Parathyroid adenoma (tissue), 2 donors: ENCODE results near the gene PALLD.

Experiments used
- H2AFZ ChIP-seq: fragments of 300-600 bp; sonication (generic); one replicate; pipeline ENCODE4 v1.7.0; 2017; ENCODE audit warnings: antibody characterized with exemption, mild to moderate bottlenecking
- H3K27ac ChIP-seq: fragments of 300-600 bp; sonication (generic); one replicate; pipeline ENCODE4 v1.7.0; 2017
- H3K27me3 ChIP-seq: fragments of 300-600 bp; sonication (generic); one replicate; pipeline ENCODE4 v1.7.0; 2017; ENCODE audit warnings: low read length; ENCODE audit not compliant: control insufficient read depth, insufficient read depth
- H3K36me3 ChIP-seq: fragments of 300-600 bp; sonication (generic); one replicate; pipeline ENCODE4 v1.7.0; 2017; ENCODE audit warnings: low read length; ENCODE audit not compliant: control insufficient read depth, insufficient read depth
- H3K4me1 ChIP-seq: fragments of 300-600 bp; sonication (generic); one replicate; pipeline ENCODE4 v1.7.0; 2017; ENCODE audit warnings: control low read depth
- H3K4me2 ChIP-seq: fragments of 300-600 bp; sonication (generic); one replicate; pipeline ENCODE4 v1.7.0; 2017; ENCODE audit warnings: low read length
- H3K4me3 ChIP-seq: fragments of 300-600 bp; sonication (generic); one replicate; pipeline ENCODE4 v1.7.0; 2017; ENCODE audit warnings: low read depth, low read length
- H3K79me2 ChIP-seq: fragments of 300-600 bp; sonication (generic); one replicate; pipeline ENCODE4 v1.7.0; 2017; ENCODE audit warnings: control low read depth
- H3K9ac ChIP-seq: fragments of 300-600 bp; sonication (generic); one replicate; pipeline ENCODE4 v1.7.0; 2017; ENCODE audit warnings: mild to moderate bottlenecking
- H3K9me3 ChIP-seq: fragments of 300-600 bp; sonication (generic); one replicate; pipeline ENCODE4 v1.7.0; 2017; ENCODE audit warnings: low read length; ENCODE audit not compliant: control insufficient read depth
- CTCF ChIP-seq: fragments of 300-600 bp; sonication (generic); IDR thresholded peaks from one replicate; pipeline ENCODE4 v1.7.0; 2017; ENCODE audit warnings: antibody characterized with exemption, mild to moderate bottlenecking
- donor health status: primary hyperparathyroidism.

The PALLD gene

GRCh38 chr4:168781926-168782325 is 285.1 kb downstream of the PALLD start:
- H3K4me3 ChIP-seq, result no peak overlapping the region

GRCh38 chr4:168782439-168782838 is 285.6 kb downstream of the PALLD start:
- no peak for TF ChIP-seq CTCF
- Histone ChIP-seq H3K4me1 (no peaks in the 10 kb centered on the region), H3K27me3 (no peaks in the 10 kb centered on the region), H2AFZ (no peak overlapping the region), H3K4me3 (no peak overlapping the region), H3K36me3 (no peaks in the 10 kb centered on the region), H3K9me3 (no peaks in the 10 kb centered on the region), H3K9ac (no peak overlapping the region), H3K4me2 (no peak overlapping the region), H3K79me2 (no peaks in the 10 kb centered on the region), H3K27ac (no peak overlapping the region)

More at GRCh38 chr4:168781926-168782325, 285.1 kb downstream of the PALLD start:
- H3K9me3 ChIP-seq, result no peaks in the 10 kb centered on the region
- H3K36me3 ChIP-seq, result no peaks in the 10 kb centered on the region
- no peak overlapping the region for H3K27ac ChIP-seq
- no peak overlapping the region for H2AFZ ChIP-seq
- peak overlapping the region; percentile 27 for H3K4me2 ChIP-seq
- H3K79me2 ChIP-seq, result peaks cover 2% of the 10 kb centered on the region
- H3K4me1 ChIP-seq, result no peaks in the 10 kb centered on the region
- H3K27me3 ChIP-seq, result no peaks in the 10 kb centered on the region
- TF ChIP-seq CTCF, result no peak
- no peak overlapping the region for H3K9ac ChIP-seq

- H2AFZ ChIP-seq, result no peak overlapping the region
- H3K4me1 ChIP-seq, result no peaks in the 10 kb centered on the region
- H3K4me2 ChIP-seq, result no peak overlapping the region
- H3K9me3 ChIP-seq, result no peaks in the 10 kb centered on the region
- no peak for TF ChIP-seq CTCF
- no peaks in the 10 kb centered on the region for H3K27me3 ChIP-seq
- no peaks in the 10 kb centered on the region for H3K79me2 ChIP-seq
- H3K36me3 ChIP-seq, result no peaks in the 10 kb centered on the region
- H3K9ac ChIP-seq, result no peak overlapping the region
- H3K4me3 ChIP-seq, result no peak overlapping the region
- H3K27ac ChIP-seq, result no peak overlapping the region
Measured at GRCh38 chr4:168784786-168785461, 288.1 kb downstream of the PALLD start.

- H2AFZ ChIP-seq, result no peak overlapping the region
- no peaks in the 10 kb centered on the region for H3K4me1 ChIP-seq
- no peaks in the 10 kb centered on the region for H3K79me2 ChIP-seq
- H3K4me2 ChIP-seq, result no peak overlapping the region
- no peak for TF ChIP-seq CTCF
- no peaks in the 10 kb centered on the region for H3K36me3 ChIP-seq
- H3K9ac ChIP-seq, result no peak overlapping the region
- no peak overlapping the region for H3K4me3 ChIP-seq
- no peaks in the 10 kb centered on the region for H3K9me3 ChIP-seq
- H3K27ac ChIP-seq, result no peak overlapping the region
- no peaks in the 10 kb centered on the region for H3K27me3 ChIP-seq
Measured at GRCh38 chr4:168787334-168787733, 290.5 kb downstream of the PALLD start.
